AG20443 (cell line): ENCODE data around the gene KCND3.
A peak's percentile ranks its signal among the peaks of the same experiment; 100 is the strongest.

Source experiments
- DNase-seq: peaks from one replicate; pipeline ENCODE4 v3.0.0; 2012; ENCODE audit warnings: low spot score, mixed read lengths

Gene KCND3

DNA sequence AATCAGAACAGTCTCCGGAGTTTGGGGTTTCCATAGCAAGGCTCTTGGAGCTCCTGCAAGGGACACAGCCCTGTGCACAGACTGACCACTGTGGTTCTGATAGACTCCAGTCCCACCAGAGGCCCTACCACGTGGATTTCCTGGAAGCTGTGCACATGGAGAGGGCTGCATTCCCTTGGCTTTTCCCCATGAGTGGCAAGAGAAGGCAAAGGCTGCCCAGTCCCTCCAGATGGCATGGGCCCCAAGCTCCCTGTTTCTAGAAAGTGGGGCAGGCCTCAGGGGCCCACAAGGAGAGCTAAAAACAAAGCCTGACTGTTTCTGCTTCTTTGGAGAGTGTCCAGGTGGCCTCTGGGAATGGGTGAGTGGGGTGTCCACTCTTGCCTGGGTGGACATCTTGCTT lies 146.3 kb downstream of the KCND3 start:
- DNase-seq, result no peak

DNA sequence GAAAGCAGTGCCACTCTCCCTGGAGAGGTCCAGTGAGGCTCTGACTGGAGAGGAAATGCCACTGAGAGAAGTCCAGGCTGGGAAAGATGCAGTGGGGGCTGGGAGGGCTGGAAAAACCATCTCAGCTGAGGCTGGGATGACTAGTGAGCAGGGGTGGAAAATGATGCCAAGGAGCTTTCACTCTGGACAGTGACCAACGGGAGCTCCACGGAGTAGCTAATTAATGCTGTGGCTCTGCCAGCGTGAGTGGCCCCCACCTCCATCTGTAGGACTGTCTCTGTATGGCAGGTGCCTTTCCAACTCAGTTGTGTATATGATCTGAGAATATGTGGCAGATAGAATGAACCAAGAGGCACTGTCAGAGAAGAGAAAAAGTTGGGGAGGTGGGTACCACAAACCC lies 147.1 kb downstream of the KCND3 start:
- no peak for DNase-seq

DNA sequence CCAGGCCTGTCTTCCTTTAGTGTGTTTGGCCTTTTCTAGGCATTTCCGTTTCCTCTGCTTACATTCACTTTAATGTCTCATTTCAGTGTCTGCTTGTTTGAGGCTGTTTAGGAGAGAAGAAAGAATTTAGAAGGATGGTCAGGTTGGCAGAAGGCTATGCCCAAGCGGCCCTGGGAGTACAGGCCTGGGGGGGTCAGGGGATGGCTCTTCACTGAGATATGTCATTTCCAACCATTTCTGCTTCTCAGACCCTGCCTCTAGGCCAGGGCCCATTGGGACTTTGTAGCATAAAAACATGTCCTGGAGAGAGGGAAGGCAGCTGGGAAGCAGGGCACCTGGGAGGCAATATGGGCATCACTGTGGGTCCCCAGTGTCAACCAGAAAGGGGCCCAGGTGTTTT lies 147.7 kb downstream of the KCND3 start:
- DNase-seq, result no peak

DNA sequence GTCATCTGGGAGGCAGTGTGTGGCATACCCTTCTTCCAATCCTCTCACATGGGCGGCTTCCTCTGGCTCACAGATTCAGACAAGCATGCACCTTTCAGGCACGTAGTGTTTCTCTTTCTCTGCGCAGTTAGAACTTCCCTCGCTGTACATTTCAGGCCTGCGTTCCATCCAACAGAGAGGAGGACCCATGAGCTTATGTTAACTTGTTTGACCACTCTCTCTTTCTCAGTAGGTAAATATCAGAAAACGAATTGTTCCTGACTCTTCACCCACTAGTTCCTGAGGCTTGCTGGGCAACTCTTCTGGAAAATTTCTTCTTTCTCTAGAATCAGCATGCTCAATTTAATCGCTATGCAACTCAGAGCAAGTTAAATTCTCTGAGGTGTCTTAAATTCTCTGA lies 148.3 kb downstream of the KCND3 start:
- DNase-seq, result no peak

DNA sequence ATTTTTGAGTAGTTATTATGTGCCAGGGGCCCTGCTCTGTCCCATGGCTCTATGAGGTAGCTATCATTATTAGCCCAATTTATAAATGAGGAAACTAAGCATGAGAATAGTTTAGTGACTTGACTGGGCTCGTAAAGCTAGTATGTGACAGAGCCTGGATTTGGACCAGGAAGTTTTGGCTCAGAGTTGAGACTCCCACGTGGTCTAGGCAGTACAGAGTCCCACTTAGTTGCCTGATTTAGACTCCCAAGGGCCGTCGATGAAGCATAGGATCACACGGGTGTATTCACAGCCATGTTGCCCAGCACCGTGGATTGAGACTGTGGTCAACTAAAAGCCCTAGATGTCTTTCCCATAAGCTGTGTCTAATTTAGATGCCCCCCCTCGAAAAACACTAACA lies 152.1 kb downstream of the KCND3 start:
- no peak for DNase-seq

DNA sequence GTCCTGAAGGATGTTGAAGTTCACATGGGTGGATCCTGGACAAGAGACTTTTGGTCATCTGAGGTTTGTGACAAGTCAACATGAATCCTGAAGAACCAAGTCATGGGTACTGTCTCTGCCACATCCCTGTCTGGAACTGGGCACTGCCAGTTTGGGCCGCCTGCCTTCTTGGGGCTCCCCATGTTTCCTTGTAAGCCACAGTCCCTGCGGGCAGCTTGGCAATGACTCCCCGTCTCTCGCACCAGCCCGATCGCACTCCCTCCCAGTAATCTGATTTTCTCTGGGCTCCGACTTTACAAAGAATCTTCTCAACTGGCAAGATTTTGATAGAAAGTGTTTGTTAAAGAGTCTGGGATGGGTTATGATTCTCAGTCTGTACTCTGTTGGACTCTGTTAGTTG lies 153.4 kb downstream of the KCND3 start:
- DNase-seq, result no peak

DNA sequence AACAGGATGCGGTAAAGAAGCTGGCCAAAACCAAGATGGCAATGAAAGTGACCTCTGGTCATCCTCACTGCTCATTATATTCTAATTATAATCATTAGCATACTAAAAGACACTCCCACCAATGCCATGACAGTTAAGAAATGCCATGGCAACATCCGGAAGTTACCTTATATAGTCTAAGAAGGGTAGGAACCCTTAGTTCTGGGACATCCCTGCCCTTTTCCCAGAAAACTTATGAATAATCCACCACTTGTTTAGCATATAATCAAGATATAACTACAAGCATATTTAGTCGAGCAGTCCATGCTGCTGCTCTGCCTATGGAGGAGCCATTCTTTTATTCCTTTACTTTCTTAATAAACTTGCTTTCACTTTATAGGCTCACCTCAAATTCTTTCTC lies 154.0 kb downstream of the KCND3 start:
- DNase-seq, result no peak

DNA sequence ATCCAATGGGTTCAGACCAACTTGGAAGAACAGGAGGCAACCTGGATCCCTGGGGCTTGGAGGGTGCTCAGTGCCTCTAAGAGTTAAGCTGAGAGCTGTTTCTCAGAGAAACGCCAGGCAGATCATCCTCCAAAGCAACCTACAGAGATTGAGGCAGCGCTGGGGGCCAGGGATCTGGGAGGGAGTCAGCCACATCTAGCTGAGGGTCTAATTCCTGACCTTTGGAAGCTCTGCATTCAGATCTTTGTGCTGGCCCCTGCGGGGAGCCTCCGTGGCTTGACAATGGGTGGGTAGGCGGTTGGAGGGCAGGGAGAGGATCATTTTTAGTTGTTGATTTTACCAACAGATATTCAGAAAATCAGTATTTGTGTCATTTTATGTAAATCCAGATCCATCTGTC lies 154.5 kb downstream of the KCND3 start:
- no peak for DNase-seq

DNA sequence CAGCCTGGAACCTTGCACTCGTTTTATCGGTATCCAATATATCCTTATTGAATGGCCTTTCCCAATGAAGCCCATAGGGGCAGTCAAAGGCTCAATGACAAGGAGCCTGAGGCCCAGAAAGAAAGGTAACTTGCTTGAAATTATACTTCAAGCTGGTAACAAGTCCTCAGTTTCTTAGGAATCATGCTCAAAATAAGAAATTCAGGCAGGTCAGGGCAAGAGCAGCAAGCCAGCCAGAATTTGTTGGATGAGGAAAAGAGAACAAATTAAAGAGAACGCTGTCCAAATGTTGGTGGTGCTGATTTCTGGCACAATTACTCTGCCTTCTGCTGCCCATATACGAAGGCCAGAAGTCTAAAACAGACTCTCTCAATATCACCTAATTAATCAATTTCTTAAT lies 156.1 kb downstream of the KCND3 start:
- peak; percentile 28 for DNase-seq

DNA sequence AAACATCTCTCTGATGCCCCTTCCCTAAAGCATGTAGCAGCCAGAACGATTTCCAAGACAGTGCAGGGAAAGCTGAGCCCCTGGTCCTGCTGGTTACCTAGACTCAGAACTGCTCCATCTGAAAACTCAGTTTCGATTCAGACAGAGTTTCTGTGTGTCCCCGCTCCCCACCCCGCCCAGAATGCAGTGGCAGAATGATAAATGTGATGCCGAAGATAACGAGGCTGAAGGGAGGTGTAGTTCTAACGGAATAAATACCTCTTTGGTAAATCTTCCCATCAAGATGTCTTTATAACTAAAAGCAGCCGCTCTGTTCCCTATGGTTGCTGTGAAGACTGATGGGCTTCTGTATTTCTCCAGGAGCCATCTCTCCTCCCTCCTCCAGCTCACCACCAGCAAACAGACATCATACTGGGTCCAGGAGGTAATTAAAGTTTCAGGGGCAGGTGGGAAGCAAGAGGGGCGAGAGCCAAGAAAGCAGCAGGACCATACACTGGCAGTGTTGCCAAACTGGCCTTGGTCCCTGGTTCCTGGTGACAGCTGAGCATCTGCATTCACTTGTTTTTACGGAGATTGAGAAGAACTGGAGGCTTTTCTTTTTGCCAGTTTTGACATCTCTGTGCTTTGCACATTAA lies 156.8 kb downstream of the KCND3 start:
- no peak for DNase-seq

DNA sequence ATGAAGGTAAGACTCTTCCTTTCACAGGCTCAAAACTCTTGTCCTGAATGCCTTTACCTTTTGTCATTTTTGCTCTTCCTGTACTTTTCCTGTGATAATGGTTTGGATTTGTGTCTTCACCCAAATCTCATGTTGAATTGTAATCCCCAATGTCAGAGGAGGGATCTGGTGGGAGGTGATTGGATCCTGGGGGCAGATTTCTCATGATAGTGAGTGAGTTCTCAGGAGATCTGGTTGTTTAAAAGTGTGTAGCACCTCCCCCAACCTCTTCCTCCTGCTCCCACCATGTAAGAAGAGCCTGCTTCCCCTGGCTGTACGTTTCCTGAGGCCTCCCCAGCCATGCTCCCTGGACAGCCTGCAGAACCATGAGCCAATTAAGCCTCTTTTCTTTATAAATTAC lies 158.3 kb downstream of the KCND3 start:
- no peak for DNase-seq

DNA sequence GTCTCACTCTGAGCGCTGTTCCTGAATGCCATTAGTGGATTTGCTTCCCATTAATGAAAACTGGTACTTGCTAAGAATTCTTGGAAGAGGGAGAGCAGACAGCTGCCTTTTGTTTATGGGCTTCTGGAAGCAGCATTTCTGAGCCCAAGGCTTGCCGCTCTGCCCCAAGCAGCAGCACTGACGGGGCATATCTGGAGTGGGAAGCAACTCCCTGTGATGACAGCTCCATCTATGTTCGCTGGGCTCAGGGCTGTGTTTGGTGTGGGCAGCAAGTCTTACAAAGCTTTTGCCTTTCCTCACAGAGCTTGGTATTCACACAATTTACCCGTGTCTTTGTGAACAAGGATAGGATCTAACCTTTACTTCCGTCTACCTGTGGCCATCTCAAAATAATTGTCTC lies 161.5 kb downstream of the KCND3 start:
- no peak for DNase-seq

DNA sequence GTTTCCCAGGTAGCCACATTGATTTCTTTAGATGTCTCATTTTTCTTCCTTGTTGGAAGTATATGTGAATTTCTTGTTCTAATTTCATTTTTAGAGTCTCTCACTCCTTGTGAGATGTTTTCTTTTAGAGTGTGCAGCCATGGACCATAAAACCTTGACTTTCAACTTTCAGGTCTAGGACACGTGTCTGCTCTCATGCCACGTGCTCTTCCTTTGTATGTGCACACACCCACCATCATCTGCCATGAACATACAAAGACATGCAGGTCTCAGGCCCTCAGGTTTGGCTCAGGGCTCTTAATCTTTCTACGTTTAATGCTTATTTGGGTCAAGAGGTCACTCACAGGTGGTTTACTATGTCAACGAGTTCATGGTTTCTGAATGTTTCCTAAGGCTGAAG lies 163.2 kb downstream of the KCND3 start:
- no peak for DNase-seq

DNA sequence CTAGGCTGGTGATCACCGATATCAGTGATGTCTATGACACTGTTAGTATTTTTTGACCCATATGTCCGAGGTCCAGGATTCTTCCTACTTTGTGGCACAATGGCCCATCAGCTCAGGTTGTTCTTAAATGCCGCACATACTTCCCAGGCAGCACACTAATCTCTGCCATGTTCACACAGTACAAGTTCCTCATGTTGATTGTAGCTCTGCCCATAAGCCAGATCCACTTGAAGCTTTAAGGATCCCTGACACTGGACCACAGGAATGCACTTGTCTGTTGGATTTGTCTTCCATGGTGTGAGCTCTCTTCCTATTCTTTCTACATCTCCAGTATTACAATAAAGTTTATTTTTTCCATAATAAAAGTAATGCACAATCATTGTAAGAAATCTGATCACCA lies 164.3 kb downstream of the KCND3 start:
- no peak for DNase-seq

DNA sequence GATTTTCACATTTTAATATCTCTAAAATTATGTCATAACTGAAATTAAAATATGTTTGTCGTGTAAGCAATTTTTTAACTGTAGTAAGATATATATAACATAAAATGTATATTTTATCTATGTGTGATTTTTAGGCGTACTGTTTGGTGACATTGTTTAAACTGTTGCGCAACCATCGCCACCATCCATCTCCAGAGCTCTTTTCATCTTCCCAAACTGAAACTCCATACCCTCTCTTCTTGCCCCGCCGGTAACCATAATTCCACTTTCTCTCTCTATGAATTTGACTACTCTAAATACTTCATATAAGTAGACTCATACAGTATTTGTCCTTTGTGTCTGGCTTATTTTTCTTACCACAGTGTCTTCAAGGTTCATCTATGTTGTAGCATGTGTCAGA lies 167.3 kb downstream of the KCND3 start:
- DNase-seq, result no peak

DNA sequence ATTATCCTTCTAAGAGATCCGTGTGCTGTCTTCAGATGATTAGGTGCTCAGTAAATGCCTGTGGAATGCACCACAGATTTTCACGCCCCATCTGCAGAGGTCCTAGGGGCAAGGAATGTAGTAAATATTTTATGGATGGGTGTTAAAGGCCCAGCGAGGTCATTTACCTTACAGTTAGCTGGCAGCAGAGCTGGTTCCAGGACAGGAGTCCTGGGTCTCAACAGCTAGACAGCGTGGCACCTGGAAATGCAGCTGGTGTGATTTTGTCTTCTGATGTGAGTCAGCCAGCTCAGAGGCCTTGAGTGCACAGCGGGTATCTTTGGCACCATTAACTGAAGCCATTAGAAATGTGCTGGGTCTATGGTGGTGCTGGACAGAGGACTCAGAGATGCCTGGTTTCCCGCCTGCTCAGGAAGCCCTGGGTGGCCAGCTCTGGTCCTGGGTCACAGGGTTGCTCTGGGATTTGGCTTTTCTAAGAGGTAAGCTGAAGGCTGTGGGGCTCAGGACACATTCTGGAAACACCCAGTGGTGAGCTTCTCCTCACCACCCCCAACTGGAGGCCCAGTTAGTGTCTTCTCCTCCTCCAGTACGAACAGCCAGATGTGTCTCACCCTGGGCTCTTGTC lies 168.2 kb downstream of the KCND3 start:
- DNase-seq, result no peak

DNA sequence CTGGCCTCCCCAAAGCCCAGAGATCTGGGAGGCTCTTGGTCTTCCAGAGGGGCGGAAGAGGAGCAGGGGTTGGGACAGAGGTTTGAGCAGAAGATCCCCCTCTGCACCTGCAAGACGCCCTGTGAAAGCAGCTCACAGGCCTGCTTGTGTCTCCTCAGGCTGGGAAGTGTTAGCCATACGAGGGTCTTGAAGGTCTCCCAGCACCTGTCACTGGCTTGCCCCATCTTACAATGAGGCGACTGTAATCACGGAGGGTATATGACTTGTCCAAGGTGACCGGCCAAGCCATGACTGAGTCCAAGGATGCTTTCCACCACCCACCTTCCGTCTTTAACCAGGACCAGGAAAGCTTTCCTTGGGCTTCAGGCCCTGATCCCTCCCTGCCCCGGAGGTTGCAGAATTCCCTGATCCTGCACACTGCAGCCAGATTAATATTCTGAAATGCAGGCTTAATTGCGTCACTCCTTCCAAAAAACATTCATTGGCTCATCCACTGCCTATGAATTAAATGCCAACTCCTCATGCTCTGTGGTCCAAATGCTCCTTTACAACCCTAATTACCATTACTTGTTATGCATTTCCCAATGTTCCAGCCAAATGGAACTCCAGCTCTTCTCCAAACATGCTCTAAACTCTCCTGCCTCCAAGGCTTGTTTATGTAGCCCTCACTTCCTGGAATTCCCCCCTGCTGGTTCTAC lies 169.8 kb downstream of the KCND3 start:
- no peak for DNase-seq

DNA sequence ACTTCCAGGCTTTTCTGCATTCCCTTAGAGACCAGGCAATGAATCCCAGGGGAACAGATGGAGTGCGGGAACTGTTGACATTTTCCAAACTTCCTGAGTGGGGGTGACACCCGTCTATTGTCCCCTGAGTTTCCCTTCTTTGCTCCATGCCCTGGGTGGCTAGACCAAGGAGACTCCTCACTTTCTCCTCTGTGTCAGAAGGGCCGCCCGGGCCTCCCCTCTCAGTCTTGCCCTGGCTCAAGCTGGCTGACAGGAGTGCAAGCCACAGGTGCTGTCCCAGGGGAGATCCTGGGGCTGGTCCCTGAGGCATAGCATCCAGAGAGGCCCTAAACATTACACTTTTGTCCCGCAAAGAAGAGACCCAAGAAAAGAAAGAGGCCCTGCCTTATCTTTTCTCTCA lies 170.9 kb downstream of the KCND3 start:
- DNase-seq, result no peak

DNA sequence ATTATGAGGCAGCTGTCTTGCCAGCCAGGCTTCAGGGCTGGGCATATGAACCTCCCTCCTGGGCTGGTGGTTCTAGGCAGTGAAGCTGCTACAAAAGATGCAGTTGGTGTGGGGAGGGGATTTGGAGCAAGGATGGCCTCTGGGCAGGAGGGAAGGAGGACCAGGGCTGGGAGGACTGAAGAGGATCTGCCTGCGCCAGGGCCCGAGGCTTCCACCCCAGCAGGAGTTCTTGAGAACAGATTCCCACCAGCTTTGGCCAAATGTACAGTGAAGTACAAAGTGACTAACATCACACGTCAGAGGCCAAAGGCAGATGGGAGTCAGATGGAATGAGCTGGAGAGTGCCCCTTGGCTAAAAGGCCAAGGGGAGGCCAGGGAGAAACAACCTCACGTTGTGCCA lies 171.4 kb downstream of the KCND3 start:
- DNase-seq, result no peak

DNA sequence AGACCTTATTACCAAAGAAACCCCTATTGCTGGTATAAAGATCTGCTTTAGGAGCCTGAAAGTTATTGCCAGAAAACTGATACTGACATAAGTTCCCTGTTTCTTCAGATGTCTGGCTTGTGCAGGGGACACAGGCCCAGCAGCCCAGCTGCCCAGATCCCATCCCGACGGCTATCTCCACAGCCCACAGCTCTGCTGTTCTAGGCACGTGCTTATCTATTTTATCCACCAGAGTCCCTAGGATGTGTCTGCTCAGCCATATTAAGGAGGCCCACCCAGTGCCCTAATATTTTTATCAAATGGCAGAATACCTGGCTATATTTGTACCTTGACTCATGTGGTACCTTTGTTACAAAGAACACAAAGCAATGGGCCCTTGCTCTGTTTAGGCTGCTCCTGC lies 174.8 kb downstream of the KCND3 start:
- no peak for DNase-seq

DNA sequence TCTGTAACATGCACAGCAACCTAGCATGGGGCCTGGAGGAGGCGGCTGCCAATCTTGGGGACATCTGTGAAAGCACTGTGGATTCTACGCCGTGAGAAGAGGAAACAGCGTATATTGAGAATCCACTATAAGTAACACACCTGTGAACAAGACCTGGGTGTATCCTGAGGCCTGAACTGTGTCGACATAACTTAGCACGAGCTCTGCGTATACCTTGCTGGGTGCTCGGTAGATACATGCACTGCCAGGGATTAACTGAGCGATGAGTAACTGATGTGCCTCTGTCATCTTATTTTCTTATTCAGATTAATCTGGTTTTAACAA lies 175.2 kb downstream of the KCND3 start:
- no peak for DNase-seq

DNA sequence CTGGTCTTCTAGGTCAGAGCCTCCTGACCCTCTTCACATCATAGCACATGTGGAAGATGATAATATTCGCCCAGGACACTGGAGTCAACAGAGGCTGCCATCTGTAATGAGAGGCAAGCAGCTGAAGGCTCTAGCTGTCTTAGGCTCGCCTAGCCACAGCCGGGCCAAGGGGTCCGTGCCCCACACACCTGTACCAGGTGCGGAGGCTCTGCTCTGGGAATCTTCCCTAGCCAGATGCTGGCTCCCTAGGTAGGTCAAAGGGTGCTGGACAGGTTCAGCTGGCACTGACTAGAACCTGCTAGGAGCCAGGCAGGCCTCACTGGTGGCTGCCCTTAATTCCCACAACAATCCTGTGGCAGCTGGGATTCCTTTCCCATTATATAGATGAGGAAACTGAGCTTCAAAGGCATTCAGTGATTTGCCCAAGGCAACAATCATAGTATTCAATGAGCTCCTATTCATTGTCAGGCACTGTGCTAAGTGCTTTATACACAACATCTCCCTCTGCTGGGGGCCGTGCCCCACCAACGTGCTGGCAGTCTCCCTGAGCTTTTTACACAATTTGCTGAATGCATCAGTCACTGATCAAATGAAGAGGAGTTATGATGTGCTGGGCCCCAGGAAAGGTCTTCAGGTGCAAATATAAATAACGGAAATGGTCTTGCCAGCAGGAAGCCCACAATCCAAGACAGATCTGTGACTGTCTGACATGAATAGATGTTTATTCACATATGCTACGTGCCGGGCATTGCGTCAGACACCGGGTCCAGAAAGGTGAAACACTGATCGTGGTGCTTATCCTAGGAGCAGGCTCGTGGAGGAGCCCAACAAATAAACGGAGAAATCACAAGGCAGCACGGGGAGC lies 175.8 kb downstream of the KCND3 start:
- DNase-seq, result no peak

DNA sequence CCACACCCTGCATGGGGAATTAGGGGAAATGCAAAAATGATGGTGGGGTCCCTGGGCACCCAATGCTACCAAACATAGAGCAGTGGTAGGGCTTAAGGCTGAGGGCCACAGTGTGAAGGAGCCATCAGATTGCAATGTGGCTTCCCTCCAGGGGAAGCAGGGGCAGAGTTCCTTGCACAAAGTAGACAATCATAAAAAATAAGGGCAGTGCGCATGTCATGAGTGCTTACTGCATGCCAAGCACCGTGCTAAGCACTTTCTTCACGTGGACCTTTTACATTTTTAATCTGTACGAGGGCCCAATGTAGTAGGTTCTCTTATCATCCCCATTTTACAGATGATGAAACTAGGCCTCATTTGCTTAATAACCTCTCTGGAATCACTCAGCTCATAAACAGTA lies 177.2 kb downstream of the KCND3 start:
- no peak for DNase-seq
